Hepatic stellate cell (primary cell): ENCODE measurements around the gene NTHL1.
"Not testable (repeated sequence)": the region's sequence is repeated elsewhere in the genome, so short reads cannot be mapped to it uniquely, and the experiment has no call there.

ENCODE experiments used
- DNase-seq: peaks from one replicate; pipeline ENCODE4 v3.0.0; 2011; ENCODE audit warnings: low spot score

NTHL1 gene

GRCh38 chr16:2040787-2041522, 6.7 kb downstream of the NTHL1 start:
- no peak for DNase-seq

GRCh38 chr16:2040041-2040786, 7.4 kb downstream of the NTHL1 start:
- no peak for DNase-seq

- peak; percentile 98 for DNase-seq
Measured at GRCh38 chr16:2039274-2040031, 8.2 kb downstream of the NTHL1 start.

GRCh38 chr16:2038382-2039231, 9.0 kb downstream of the NTHL1 start:
- DNase-seq = no peak

GRCh38 chr16:2037647-2038381, 9.8 kb downstream of the NTHL1 start:
- DNase-seq = no peak

GRCh38 chr16:2037115-2037514, 10.5 kb downstream of the NTHL1 start:
- DNase-seq = no peak

- DNase-seq = no peak
Measured at GRCh38 chr16:2036200-2036966, 11.3 kb downstream of the NTHL1 start.

GRCh38 chr16:2035431-2036199, 12.0 kb downstream of the NTHL1 start:
- peak; percentile 93 for DNase-seq

GRCh38 chr16:2034696-2035430, 12.8 kb downstream of the NTHL1 start:
- no peak for DNase-seq

- not testable (repeated sequence) for DNase-seq
Measured at GRCh38 chr16:2033909-2034695, 13.5 kb downstream of the NTHL1 start.

GRCh38 chr16:2033057-2033908, 14.4 kb downstream of the NTHL1 start:
- peak; percentile 72 for DNase-seq

- DNase-seq = peak; percentile 59
Measured at GRCh38 chr16:2032285-2033056, 15.2 kb downstream of the NTHL1 start.

GRCh38 chr16:2031081-2031577, 16.5 kb downstream of the NTHL1 start:
- no peak for DNase-seq

- DNase-seq = no peak
Measured at GRCh38 chr16:2030036-2030435, 17.6 kb downstream of the NTHL1 start.

GRCh38 chr16:2029350-2029749, 18.3 kb downstream of the NTHL1 start:
- DNase-seq = no peak

- DNase-seq = no peak
Measured at GRCh38 chr16:2028620-2029220, 18.9 kb downstream of the NTHL1 start.
